K562 (cell line): Measurements from ENCODE around the gene HNRNPA2B1. TPM values are rescaled to one million over a fixed set of nuclear protein-coding genes. Genes with fewer than 3 reads are reported as not detected.

Experiments used
- CCNT2 ChIP-seq: IDR thresholded peaks from 2 replicates; pipeline ENCODE4 v1.6.1; 2011; ENCODE audit warnings: borderline replicate concordance, low read depth, mild to moderate bottlenecking, moderate library complexity, mixed read lengths, low read length; ENCODE audit not compliant: insufficient read length; ENCODE audit errors: extremely low read depth
- ESRRA ChIP-seq: fragments of 450-650 bp; IDR thresholded peaks from 2 replicates; pipeline ENCODE4 v1.6.1; 2014; ENCODE audit warnings: low read depth, mild to moderate bottlenecking, moderate library complexity, borderline replicate concordance
- FOXA3 ChIP-seq, 2 experiments: fragments of 450-650 bp in 1 of 2; sonication (generic) in 1 of 2; formaldehyde crosslinking; IDR thresholded peaks in 1 of 2; conservative IDR thresholded peaks in 1 of 2; 2 replicates each; pipeline versions ENCODE4 v1.4.0 to v1.8.0; 2020 to 2022; ENCODE audit warnings: mild to moderate bottlenecking in 2 of 2, missing genetic modification reagents in 1 of 2
- IFI16 ChIP-seq: fragments of 250-450 bp; sonication (Bioruptor Pico); IDR thresholded peaks from 2 replicates; pipeline ENCODE4 v2.1.2; 2022; ENCODE audit warnings: mild to moderate bottlenecking, inconsistent platforms
- MCM2 ChIP-seq: fragments of 450-650 bp; IDR thresholded peaks from 2 replicates; pipeline ENCODE4 v1.6.1; 2017; ENCODE audit warnings: low read depth, mild to moderate bottlenecking
- NCOR1 ChIP-seq: fragments of 450-650 bp; IDR thresholded peaks from 2 replicates; pipeline ENCODE4 v1.6.1; 2016; ENCODE audit warnings: mild to moderate bottlenecking, moderate library complexity
- NR2C1 ChIP-seq, 2 experiments: fragments of 450-650 bp; IDR thresholded peaks; 2 replicates each; pipeline ENCODE4 v1.6.1; 2017; ENCODE audit warnings: mild to moderate bottlenecking in 2 of 2, antibody characterized with exemption in 1 of 2, inconsistent platforms in 1 of 2, missing compliant biosample characterization in 1 of 2, missing genetic modification characterization in 1 of 2
- SOX6 ChIP-seq: fragments of 450-650 bp; IDR thresholded peaks from 2 replicates; pipeline ENCODE4 v1.6.1; 2014; ENCODE audit warnings: mild to moderate bottlenecking
- SREBF2 ChIP-seq: sonication (generic); formaldehyde crosslinking; IDR thresholded peaks from 2 replicates; pipeline ENCODE4 v1.4.0; 2020; ENCODE audit warnings: mild to moderate bottlenecking, missing genetic modification reagents
- TAF7 ChIP-seq: fragments of 450-650 bp; IDR thresholded peaks from 2 replicates; pipeline ENCODE4 v1.6.1; 2016; ENCODE audit warnings: missing genetic modification characterization, missing compliant biosample characterization
- TAF9B ChIP-seq: fragments of 450-650 bp; IDR thresholded peaks from 2 replicates; pipeline ENCODE4 v1.6.1; 2018; ENCODE audit warnings: mild to moderate bottlenecking; ENCODE audit not compliant: partially characterized antibody
- TOE1 ChIP-seq, 2 experiments: fragments of 450-650 bp in 1 of 2; sonication (generic) in 1 of 2; formaldehyde crosslinking in 1 of 2; IDR thresholded peaks; 2 replicates each; pipeline versions ENCODE4 v1.7.1 to v1.8.0; 2016 to 2022; ENCODE audit warnings: borderline replicate concordance in 2 of 2, mild to moderate bottlenecking in 2 of 2, antibody characterized with exemption in 1 of 2, inconsistent platforms in 1 of 2, low read depth in 1 of 2, missing genetic modification reagents in 1 of 2, moderate library complexity in 1 of 2
- ZNF143 ChIP-seq: sonication (generic); formaldehyde crosslinking; IDR thresholded peaks from 2 replicates; pipeline ENCODE4 v1.9.0; 2022; ENCODE audit warnings: mild to moderate bottlenecking, missing genetic modification reagents
- ZNF586 ChIP-seq: fragments of 450-650 bp; formaldehyde crosslinking; conservative IDR thresholded peaks from 2 replicates; pipeline ENCODE4 v1.4.0; 2020; ENCODE audit warnings: mild to moderate bottlenecking, moderate library complexity
- polyA plus RNA-seq, 8 experiments: library from polyadenylated mRNA; depleted of rRNA in 4 of 8; stranded (reverse) in 5 of 8; unstranded in 3 of 8; fragments of >200 nt; fragmentation: Nextera tagmentation in 2 of 8; fragmentation: Illumina TruSeq in 1 of 8; extraction: Ambion mirVana in 2 of 8; extraction: Trizol in 1 of 8; gene quantifications; 2 replicates each; pipeline versions ENCODE4 v1.2.1 to v1.2.3, GENCODE V29; 2011 to 2014; ENCODE audit warnings: inconsistent platforms in 1 of 8, missing spikeins in 1 of 8
- total RNA-seq, 7 experiments: library from RNA; depleted of rRNA in 6 of 7; stranded (reverse); fragments of >200 nt in 6 of 7; fragmentation: Illumina TruSeq in 2 of 7; extraction: Trizol in 2 of 7; gene quantifications; 2 replicates each; pipeline versions ENCODE4 v1.2.1 to v1.2.3, GENCODE V29; 2011 to 2021; ENCODE audit warnings: low replicate concordance in 1 of 7
- TF ChIP-seq, protein P1 (sequence below): fragments of 250-450 bp; sonication (Bioruptor Pico); IDR thresholded peaks from 2 replicates; pipeline ENCODE4 v1.5.0; 2021
- TF ChIP-seq, protein P2 (sequence below): sonication (generic); formaldehyde crosslinking; IDR thresholded peaks from 2 replicates; pipeline ENCODE4 v1.8.0; 2022; ENCODE audit warnings: mild to moderate bottlenecking, missing genetic modification reagents
- TF ChIP-seq, protein P3 (sequence below): fragments of 450-650 bp; formaldehyde crosslinking; IDR thresholded peaks from 2 replicates; pipeline ENCODE4 v1.4.0; 2020; ENCODE audit warnings: mild to moderate bottlenecking, mixed read lengths
- TF ChIP-seq, protein P4 (sequence below): sonication (generic); formaldehyde crosslinking; IDR thresholded peaks from 2 replicates; pipeline ENCODE4 v1.8.1; 2023; ENCODE audit warnings: missing genetic modification reagents, mild to moderate bottlenecking, borderline replicate concordance

Gene HNRNPA2B1
- total and polyA plus RNA-seq, 9 of the 15 experiments (the other 6 are each of a cell fraction or from before 2014, with no cell fraction given) = 630 to 1,989 (median 865) TPM

DNA sequence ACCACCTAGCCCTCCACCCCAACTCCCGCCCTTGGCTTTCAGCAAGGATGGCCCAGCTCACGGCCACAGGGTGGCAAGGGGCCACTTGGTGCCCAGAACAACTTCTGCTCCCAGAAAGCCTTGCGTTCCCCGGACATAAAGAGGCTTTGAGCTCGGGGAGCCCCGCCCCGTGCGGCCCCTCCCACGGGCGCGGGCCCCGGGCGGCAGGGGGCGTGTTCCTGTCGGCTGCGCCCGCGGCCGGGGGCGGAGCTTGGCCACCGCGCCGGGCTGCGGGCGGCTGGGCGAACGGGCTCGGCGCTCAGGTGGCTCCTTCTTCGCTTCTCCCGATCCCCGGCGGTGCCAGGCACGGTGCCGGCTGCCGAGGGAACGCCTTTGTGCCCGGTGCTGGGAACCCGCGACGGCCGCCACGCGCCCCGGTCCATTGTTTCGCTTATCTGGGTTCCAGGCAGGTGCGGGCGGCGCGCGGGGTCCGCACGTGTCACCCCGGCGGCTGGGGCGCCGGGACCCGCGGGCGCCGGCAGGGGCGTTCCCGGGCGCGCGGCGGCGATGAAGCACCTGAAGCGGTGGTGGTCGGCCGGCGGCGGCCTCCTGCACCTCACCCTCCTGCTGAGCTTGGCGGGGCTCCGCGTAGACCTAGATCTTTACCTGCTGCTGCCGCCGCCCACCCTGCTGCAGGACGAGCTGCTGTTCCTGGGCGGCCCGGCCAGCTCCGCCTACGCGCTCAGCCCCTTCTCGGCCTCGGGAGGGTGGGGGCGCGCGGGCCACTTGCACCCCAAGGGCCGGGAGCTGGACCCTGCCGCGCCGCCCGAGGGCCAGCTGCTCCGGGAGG lies 48.4 kb downstream of the HNRNPA2B1 start, which contains the start of gene NFE2L3 (continued):
- TF ChIP-seq TAF7 (no peak), SREBF2 (CRISPR knock-in tag) (no peak), IFI16 (no peak), FOXA3 (CRISPR knock-in tag; conservative IDR thresholded peaks at IDR 0.05 in 1 of 2, IDR thresholded peaks at IDR 0.05 in 1 of 2) (no peak), TOE1 (IDR thresholded peaks at IDR 0.05; ENCODE audit: borderline replicate concordance) (no peak), TOE1 (CRISPR knock-in tag; IDR thresholded peaks at IDR 0.05; ENCODE audit: borderline replicate concordance, low read depth) (no peak), SOX6 (peak; percentile 40; the same call in 1 of the 2 replicates), ESRRA (no peak), NCOR1 (no peak), ZNF586 (CRISPR knock-in tag) (0 out of 2 replicates have a peak, but pooled peaks have one; percentile 33), TAF9B (no peak), CCNT2 (peak; percentile 60), MCM2 (no peak), NR2C1 (IDR thresholded peaks at IDR 0.05) (no peak), NR2C1 (tag; IDR thresholded peaks at IDR 0.05) (no peak), ZNF143 (CRISPR knock-in tag) (peak; percentile 66)
- TF ChIP-seq, protein P1, sequence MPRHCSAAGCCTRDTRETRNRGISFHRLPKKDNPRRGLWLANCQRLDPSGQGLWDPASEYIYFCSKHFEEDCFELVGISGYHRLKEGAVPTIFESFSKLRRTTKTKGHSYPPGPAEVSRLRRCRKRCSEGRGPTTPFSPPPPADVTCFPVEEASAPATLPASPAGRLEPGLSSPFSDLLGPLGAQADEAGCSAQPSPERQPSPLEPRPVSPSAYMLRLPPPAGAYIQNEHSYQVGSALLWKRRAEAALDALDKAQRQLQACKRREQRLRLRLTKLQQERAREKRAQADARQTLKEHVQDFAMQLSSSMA (CRISPR knock-in tag) = no peak
- TF ChIP-seq, protein P2, sequence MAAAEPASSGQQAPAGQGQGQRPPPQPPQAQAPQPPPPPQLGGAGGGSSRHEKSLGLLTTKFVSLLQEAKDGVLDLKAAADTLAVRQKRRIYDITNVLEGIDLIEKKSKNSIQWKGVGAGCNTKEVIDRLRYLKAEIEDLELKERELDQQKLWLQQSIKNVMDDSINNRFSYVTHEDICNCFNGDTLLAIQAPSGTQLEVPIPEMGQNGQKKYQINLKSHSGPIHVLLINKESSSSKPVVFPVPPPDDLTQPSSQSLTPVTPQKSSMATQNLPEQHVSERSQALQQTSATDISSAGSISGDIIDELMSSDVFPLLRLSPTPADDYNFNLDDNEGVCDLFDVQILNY (CRISPR knock-in tag) = no peak
- TF ChIP-seq, protein P3, sequence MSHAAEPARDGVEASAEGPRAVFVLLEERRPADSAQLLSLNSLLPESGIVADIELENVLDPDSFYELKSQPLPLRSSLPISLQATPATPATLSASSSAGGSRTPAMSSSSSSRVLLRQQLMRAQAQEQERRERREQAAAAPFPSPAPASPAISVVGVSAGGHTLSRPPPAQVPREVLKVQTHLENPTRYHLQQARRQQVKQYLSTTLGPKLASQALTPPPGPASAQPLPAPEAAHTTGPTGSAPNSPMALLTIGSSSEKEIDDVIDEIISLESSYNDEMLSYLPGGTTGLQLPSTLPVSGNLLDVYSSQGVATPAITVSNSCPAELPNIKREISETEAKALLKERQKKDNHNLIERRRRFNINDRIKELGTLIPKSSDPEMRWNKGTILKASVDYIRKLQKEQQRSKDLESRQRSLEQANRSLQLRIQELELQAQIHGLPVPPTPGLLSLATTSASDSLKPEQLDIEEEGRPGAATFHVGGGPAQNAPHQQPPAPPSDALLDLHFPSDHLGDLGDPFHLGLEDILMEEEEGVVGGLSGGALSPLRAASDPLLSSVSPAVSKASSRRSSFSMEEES (CRISPR knock-in tag) = no peak
- TF ChIP-seq, protein P4, sequence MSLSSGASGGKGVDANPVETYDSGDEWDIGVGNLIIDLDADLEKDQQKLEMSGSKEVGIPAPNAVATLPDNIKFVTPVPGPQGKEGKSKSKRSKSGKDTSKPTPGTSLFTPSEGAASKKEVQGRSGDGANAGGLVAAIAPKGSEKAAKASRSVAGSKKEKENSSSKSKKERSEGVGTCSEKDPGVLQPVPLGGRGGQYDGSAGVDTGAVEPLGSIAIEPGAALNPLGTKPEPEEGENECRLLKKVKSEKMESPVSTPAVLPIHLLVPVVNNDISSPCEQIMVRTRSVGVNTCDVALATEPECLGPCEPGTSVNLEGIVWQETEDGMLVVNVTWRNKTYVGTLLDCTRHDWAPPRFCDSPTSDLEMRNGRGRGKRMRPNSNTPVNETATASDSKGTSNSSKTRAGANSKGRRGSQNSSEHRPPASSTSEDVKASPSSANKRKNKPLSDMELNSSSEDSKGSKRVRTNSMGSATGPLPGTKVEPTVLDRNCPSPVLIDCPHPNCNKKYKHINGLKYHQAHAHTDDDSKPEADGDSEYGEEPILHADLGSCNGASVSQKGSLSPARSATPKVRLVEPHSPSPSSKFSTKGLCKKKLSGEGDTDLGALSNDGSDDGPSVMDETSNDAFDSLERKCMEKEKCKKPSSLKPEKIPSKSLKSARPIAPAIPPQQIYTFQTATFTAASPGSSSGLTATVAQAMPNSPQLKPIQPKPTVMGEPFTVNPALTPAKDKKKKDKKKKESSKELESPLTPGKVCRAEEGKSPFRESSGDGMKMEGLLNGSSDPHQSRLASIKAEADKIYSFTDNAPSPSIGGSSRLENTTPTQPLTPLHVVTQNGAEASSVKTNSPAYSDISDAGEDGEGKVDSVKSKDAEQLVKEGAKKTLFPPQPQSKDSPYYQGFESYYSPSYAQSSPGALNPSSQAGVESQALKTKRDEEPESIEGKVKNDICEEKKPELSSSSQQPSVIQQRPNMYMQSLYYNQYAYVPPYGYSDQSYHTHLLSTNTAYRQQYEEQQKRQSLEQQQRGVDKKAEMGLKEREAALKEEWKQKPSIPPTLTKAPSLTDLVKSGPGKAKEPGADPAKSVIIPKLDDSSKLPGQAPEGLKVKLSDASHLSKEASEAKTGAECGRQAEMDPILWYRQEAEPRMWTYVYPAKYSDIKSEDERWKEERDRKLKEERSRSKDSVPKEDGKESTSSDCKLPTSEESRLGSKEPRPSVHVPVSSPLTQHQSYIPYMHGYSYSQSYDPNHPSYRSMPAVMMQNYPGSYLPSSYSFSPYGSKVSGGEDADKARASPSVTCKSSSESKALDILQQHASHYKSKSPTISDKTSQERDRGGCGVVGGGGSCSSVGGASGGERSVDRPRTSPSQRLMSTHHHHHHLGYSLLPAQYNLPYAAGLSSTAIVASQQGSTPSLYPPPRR = no peak
